Mononuclear cell (primary cell): Measurements from ENCODE around the gene WFDC1. TPM values are rescaled to one million over a fixed set of nuclear protein-coding genes. Genes with fewer than 3 reads are reported as not detected.
"Not testable (repeated sequence)": the region's sequence is repeated elsewhere in the genome, so short reads cannot be mapped to it uniquely, and the experiment has no call there.

Experiments
- H3K27me3 ChIP-seq: 2 replicates; pipeline ENCODE4 v1.6.0; 2011; ENCODE audit warnings: low read length, control low read depth; ENCODE audit not compliant: insufficient read depth
- H3K4me1 ChIP-seq: 2 replicates; pipeline ENCODE4 v1.5.1; 2011; ENCODE audit warnings: mild to moderate bottlenecking, low read length, control low read depth; ENCODE audit not compliant: insufficient read depth
- H3K4me3 ChIP-seq: 2 replicates; pipeline ENCODE4 v1.5.1; 2011; ENCODE audit warnings: mild to moderate bottlenecking, low read length, moderate library complexity
- H3K9me3 ChIP-seq: 2 replicates; pipeline ENCODE4 v1.5.1; 2011; ENCODE audit warnings: low read depth, mild to moderate bottlenecking, control low read depth, low read length
- total RNA-seq: library from RNA; depleted of rRNA; stranded (reverse); fragments of >200 nt; gene quantifications from one replicate; pipeline ENCODE4 v1.2.3, GENCODE V29; 2012

Gene WFDC1
- total RNA-seq, 1 donor, result 0.10 TPM

DNA sequence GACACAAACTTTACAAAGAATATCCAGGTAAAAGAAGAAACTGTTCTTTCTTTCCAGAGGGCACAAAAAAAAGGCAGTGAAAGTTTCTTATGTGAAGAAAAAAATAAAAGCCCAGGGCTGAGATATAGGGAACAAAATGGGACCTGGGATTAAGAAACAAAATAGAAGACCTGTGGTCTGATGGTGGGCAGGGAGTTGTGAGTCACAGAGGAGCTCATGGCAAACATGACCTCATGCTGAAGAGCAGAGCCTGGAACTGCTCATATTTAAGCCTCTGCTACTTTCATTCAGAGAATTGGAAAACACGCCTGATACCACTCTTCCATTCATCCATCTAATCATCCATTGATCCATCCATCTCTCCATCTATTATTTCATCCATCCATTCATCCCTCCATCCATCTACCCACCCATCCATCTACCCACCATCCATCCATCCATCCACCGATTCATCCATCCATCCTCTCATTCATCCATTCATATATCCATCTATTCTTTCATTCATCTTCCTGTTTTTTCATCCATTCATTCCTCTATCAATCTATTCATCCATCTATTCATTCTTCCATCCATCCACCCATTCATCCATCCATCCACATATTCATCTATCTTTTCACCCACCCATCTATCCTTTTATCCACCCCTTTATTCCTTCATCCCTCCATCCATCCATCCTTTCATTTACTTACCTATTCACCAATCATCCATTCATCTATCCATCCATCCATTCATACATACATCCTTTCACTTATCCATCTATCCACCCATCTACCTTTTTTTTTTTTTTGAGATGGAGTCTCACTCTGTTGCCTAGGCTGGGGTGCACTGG, 30.0 kb downstream of the WFDC1 start:
- no peaks in the 10 kb centered on the region for H3K27me3 ChIP-seq
- no peaks in the 10 kb centered on the region for H3K9me3 ChIP-seq
- no peak overlapping the region for H3K4me3 ChIP-seq
- no peaks in the 10 kb centered on the region for H3K4me1 ChIP-seq

DNA sequence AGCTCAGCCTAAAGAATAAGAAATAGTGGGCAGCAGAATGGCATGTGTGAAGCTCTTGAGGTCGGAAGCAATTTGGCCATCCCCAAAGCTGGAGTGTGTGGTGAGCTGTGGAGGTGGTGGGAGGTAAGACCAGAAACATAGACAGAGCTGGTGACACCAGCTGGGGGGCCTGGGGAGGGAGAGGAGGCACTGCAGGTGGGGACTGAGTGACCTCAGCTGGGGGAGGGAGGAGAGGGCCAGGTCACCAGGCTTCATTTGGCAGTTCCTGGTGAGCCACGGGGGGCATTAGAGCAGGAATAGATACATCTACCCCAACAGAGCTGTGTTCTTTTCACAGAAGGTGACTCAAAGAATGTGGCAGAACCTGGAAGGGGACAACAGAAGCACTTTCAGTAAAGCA, 31.9 kb downstream of the WFDC1 start:
- no peaks in the 10 kb centered on the region for H3K9me3 ChIP-seq
- H3K4me1 ChIP-seq, result no peaks in the 10 kb centered on the region
- H3K4me3 ChIP-seq, result no peak overlapping the region
- no peaks in the 10 kb centered on the region for H3K27me3 ChIP-seq

DNA sequence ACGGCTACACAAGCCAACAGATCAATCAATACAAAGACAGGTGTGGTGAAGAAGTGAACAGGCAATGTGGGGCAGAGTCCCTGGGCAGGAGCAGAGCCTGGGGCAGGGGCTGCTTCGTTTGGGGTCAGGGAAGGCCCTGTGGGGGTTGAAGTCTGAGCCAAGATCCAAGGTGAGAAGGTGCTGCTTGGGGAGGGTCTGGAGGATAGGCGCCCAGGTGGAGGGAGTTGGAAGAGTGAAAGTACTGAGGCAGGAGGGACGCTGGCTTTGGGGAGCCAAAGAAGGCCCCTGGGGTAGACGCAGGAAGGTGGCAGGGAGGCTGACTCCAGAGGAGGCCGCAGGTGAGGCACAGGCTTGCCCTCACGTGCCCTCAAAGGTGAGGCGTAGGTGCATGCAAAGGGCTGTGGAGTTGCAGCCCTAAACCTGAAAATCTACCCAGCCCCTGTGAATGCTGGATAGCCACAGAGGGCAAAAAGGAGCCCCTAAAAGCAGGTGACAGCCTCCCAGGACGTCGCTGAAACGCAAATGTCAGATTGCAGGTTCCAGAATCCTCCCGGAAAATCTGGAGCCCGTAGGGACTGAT, 33.3 kb downstream of the WFDC1 start:
- Histone ChIP-seq H3K4me3 (no peak overlapping the region), H3K27me3 (no peaks in the 10 kb centered on the region), H3K9me3 (no peaks in the 10 kb centered on the region), H3K4me1 (no peaks in the 10 kb centered on the region)

DNA sequence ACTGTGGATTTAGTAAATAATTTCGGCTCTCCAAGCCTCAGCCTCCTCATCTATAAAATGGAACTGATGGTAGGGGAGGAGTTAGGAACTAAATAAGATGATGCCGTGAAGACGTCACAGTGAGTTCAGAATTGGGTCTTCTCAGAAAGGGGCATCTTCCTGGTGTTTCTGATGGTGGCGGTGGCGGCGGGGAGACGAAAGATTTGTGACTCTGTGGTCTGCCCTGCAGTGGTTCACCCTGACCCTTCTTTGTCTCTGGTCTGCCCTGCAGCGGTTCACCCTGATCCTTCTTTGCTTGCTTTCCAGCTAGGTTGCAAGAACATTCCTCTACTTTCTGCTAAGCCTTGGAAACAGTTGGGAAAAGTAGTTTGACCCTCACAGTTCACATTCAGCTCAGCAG, 34.3 kb downstream of the WFDC1 start:
- no peak overlapping the region for H3K4me3 ChIP-seq
- no peaks in the 10 kb centered on the region for H3K4me1 ChIP-seq
- H3K9me3 ChIP-seq, result no peaks in the 10 kb centered on the region
- H3K27me3 ChIP-seq, result no peaks in the 10 kb centered on the region

DNA sequence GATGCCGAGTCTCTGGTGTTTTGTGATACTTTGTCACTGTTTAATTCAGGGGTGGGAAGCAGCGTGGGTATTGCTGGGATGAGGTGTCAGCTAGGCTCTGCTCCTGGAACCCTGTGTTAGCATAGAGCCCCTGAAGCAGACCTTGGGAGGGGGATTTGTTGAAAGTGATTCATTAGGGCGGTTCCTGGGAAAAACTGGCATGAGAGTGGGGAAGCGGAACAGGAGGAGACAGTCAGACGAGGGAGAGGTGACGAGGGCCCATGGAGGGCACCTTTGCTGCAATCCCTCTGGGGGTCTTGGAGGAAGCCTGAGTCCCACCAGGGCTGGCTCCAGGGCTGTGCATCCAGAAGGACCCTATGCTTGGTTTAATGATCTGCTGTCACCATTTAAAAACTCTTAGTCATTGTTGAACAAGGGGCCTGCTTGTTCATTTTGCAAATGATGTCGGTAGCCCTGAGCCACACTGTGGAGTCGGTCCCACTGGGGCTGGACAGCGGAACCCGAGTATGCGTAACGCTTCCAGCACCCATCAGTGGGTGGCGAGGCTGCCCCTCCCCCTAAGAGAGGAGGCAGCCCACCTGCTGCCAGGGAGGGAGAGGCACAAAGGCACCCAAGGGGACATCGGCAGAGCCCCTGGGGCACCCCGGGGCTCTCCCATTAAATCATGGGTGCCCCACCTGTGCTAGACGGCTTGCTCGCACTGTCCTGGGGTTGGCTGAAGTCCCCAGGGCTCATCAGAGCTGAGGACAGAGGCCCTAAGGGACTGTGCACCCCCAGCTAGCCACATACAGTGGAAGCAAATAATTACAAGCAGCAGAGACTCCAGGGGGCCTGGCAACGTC, 35.4 kb downstream of the WFDC1 start:
- no peaks in the 10 kb centered on the region for H3K4me1 ChIP-seq
- no peaks in the 10 kb centered on the region for H3K9me3 ChIP-seq
- H3K27me3 ChIP-seq, result no peaks in the 10 kb centered on the region
- no peak overlapping the region for H3K4me3 ChIP-seq

DNA sequence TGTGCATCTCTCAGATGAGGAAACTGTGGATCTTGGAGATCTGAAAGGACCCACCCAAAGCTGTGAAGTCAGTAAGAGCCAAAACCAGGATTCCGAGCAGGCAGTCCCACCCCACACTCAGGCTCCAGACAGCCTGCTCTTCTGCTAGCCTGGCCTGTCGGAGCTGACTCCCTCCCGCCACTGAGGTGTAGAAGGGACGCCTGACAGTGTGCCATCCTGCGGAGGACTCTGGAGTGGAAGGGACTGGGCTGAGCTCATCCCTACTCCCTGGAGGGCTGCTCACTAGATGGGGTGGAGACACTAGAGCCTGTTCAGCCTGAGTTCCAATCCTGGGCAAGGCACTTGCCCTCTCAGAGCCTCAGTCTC, 36.0 kb downstream of the WFDC1 start:
- Histone ChIP-seq H3K4me3 (no peak overlapping the region), H3K9me3 (no peaks in the 10 kb centered on the region), H3K4me1 (no peaks in the 10 kb centered on the region), H3K27me3 (no peaks in the 10 kb centered on the region)

DNA sequence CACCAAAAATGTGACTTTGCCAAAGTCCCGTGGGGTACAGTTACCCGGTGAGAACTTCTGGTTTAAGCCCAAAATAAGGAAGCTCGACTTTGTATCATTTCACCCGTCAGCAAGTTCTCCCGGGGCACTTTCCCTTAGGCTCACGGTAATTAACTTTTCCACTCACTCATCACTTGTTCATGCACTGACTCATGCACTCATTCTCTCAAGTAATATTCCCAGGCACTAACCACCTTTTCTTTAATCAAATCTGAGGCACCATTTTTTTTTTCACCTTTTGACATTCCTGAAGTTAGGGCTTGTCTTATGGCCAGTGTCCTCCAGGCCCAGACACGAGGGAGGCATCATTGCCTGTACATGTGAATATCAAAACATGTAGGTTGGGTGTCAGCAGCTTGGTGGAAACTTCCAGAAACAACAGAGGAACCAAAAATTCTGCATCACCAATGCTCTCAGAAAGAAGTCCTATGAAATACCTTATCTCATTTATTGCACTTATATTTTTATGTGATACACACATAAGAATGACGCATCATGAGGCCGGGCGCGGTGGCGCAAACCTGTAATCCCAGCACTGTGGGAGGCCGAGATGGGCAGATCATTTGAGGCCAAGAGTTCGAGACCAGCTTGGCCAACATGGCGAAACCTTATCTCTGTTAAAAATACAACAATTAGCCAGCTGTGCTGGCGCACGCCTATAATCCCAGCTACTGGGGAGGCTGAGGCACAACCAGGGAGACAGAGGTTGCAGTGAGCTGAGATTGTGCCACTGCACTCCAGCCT, 37.5 kb downstream of the WFDC1 start:
- Histone ChIP-seq H3K4me3 (no peak overlapping the region), H3K27me3 (no peaks in the 10 kb centered on the region), H3K4me1 (no peaks in the 10 kb centered on the region), H3K9me3 (no peaks in the 10 kb centered on the region)

DNA sequence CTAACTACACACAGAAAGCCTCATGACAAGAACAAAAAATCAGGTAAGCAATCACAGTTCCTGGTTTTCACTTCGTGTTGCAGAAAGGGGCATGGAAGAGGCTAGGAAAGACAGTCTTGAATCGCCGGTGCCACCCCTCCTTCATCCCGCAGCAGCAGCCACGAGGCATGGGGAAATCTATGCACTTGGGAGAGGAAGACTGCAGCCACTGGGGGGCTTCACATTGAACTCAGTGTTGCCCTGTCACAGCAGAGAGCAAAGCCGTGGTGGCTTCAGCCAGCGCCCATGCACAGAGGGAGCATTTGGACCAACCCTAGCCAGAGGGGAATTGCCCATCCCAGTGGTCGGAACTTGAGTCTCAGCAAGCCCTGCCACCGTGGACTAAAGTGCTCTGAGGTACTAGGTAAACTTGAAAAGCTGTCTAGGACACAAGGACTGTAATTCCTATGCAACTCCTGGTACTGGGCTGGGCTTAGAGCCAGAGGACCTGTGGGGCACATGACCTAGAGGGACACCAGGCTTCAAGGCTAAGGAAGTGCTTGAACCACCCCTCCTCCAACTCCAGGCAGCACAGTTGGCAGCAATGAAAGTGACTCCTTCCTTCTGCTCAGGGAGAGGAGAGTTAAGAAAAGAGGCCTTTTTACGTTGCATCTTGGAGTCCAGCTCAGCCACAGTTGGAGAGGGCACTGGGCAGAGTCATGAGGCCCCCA, 38.5 kb downstream of the WFDC1 start:
- no peaks in the 10 kb centered on the region for H3K9me3 ChIP-seq
- H3K27me3 ChIP-seq, result no peaks in the 10 kb centered on the region
- H3K4me3 ChIP-seq, result no peak overlapping the region
- no peaks in the 10 kb centered on the region for H3K4me1 ChIP-seq

DNA sequence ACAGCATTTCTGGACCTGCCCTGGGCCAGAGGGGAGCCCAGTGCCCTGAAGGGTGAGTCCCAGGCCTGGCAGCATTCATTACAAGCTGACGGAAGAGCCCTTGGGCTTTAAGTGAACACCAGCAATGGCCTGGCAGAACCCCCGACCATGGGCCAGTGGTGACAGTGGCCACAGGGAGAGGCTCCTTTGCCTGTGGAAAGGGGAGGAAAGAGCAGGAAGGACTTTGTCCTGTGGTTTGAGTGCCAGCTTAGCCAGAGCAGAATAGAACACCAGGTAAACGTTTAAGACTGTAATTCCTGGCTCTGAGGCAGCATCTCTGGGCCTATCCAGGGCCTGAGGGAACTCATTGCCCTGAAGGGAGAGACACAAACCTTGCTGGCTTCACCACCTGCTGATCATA, 39.4 kb downstream of the WFDC1 start:
- Histone ChIP-seq H3K4me3 (no peak overlapping the region), H3K9me3 (no peaks in the 10 kb centered on the region), H3K27me3 (no peaks in the 10 kb centered on the region), H3K4me1 (no peaks in the 10 kb centered on the region)

DNA sequence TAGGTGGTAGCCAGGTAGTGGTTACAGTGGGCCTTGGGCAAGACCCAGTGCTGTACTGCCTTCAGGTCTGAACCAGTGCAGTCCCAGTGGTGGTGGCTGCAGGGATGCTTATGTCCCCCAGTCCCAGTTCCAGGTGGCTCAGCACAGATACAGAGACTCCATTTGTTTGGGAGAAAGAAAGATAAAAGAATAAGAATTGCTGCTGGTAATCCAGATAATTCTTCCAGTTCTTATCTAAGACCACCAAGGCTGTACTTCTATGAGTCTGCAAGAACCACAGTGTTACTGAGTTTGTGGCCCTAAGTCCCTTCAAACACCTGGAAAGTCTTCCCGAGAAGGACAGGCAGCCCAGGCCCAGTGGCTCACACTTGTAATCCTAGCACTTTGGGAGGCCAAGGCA, 39.8 kb downstream of the WFDC1 start:
- Histone ChIP-seq H3K9me3 (no peaks in the 10 kb centered on the region), H3K4me3 (no peak overlapping the region), H3K4me1 (no peaks in the 10 kb centered on the region), H3K27me3 (no peaks in the 10 kb centered on the region)

DNA sequence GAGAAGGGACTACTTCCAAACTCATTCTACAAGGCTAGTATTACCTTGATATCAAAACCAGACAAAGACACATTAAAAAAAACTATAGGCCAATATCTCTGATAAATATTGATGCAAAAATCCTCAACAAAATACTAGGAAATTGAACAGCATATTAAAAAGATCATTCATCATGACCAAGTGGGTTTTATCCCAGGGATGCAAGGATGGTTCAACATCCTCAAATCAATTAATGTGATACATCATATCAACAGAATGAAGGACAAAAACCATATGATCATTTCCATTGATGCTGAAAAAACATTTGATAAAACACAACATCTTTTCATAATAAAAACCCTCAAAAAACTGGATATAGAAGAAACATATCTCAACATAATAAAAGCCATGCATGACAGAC, 42.6 kb downstream of the WFDC1 start:
- H3K4me1 ChIP-seq, H3K4me3 ChIP-seq, H3K9me3 ChIP-seq, H3K27me3 ChIP-seq: not testable (repeated sequence)

DNA sequence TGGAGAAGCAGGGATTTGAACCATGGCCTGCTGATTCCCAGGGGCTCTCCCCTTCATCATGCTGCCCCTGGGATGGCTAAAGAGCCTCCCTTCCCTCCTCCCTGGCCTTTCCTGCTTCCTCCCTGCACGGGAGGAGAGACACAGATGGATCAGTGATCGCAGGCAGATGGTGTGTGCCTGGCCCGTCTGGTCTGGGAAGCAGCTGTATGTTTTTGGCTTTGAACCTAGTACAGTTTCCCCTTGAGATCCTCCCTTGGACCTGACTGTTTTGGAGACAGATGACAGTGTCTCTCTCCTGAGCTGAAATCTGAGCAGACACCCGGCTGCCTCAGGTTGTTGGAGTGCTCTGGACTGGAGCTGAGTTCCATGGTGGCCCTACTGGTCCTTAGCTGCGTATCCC, 44.6 kb downstream of the WFDC1 start:
- Histone ChIP-seq H3K9me3 (no peaks in the 10 kb centered on the region), H3K4me1 (no peaks in the 10 kb centered on the region), H3K4me3 (no peak overlapping the region), H3K27me3 (no peaks in the 10 kb centered on the region)

DNA sequence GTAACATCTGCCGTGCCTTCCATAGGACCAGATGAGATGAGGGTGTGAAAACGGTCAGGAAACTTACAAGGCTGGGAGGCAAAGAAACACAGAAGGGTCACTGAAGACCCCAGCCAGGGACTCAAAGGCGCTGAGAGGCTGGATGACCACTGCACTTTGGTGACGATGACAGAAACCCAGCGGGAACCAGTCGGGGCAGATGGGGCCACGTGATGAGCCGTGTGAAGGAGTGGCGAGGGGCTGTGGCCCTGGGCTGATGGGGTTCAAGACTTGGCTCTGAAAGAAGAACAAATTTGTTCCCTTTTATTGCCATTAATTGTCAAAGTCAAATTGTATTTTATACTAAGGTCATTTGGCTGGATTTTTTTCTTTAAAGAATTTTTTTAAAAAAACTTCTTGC, 45.1 kb downstream of the WFDC1 start:
- Histone ChIP-seq H3K4me3 (no peak overlapping the region), H3K27me3 (no peaks in the 10 kb centered on the region), H3K9me3 (no peaks in the 10 kb centered on the region), H3K4me1 (no peaks in the 10 kb centered on the region)

DNA sequence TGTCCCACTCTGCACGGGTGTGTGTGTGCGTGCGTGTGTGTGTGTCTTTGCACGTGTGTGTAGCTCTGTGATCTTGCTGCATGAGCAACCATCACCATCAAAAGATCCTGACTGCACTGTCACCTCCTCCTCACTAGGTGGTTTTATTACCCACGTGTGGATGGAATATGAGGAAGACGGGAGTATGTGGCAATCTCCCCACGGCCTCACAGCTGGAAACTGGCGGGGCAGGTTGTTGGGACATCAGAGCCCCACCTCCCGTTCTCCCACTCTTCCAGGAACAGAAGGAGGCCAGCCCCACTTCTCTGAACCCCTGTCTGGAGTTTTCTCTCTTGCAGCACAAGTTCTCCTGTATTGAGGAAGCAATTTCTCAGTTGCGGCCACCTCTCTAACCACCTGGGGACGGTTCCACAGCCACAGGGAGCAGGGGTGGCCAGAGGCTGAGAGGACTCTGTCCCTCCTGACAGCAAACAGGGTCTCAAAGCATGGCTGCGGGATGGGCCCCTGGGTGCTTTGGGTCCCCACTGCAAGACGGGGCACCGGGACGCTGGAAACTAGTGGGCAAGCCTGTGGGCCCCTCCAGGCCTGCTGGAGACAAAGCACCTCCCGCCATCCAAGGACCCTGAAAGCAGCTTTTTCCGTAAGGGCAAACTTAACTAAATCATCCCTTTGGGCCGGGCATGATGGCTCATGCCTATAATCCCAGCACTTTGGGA, 45.8 kb downstream of the WFDC1 start:
- no peaks in the 10 kb centered on the region for H3K9me3 ChIP-seq
- no peaks in the 10 kb centered on the region for H3K4me1 ChIP-seq
- H3K4me3 ChIP-seq, result no peak overlapping the region
- H3K27me3 ChIP-seq, result no peaks in the 10 kb centered on the region
